HG03039 (cell line): ENCODE measurements around the gene NDNF.

ENCODE experiments used
- ATAC-seq: cut with Tn5 transposase; IDR thresholded peaks from one replicate; pipeline ENCODE4 v1.9.1; 2021; ENCODE audit warnings: mild to moderate bottlenecking, moderate library complexity; ENCODE audit not compliant: unreplicated experiment

NDNF gene

DNA sequence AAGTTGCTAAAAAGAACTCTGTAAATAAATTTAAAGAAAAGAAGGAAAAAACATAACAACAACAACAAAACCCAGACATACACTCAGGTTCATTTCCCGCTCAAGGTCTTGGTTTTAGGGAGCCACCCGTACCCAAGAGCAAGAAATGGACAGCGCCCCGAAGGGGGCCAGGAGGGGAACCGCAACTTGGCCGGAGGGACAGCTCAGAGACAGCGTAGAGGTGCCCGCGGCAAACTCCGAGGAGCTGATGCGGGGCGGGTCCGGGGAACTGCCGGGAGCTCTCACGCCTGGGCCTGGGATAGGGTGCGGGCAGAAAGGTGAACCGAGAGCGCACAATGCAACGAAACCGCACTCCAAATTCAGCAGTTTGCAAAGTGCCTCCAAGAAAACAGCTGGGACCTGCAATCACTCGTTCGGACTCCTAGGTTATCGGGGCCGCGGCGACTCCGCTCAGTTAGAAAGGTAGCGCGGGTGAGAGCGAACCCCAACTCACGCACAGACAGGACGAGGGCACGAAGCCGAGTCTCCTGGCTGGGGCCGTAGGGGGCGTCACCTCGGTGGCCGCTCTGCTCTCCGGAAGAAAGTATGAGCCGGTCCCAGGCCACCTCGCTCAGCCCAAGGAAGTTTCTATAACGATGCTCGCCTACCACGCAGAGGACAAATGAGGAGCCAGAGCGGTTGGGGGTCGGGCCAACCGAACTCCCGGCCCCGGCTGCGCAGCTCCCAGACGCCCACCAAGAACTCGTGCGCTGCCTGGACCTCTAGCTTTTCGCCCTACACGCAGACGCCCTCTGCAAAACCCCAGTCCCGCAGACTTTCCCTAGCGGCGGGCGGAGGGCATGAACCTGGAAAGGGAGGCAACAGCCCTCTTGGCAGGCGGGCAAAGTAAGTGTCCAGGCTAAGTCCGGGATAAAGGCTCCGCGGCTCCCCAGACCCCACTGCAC, 1.4 kb downstream of the NDNF start:
- ATAC-seq, result no peak

- no peak for ATAC-seq
Observed at GRCh38 chr4:121070274-121070673, 2.1 kb downstream of the NDNF start.

- ATAC-seq, result no peak
Observed at GRCh38 chr4:121069430-121069829, 2.9 kb downstream of the NDNF start.

DNA sequence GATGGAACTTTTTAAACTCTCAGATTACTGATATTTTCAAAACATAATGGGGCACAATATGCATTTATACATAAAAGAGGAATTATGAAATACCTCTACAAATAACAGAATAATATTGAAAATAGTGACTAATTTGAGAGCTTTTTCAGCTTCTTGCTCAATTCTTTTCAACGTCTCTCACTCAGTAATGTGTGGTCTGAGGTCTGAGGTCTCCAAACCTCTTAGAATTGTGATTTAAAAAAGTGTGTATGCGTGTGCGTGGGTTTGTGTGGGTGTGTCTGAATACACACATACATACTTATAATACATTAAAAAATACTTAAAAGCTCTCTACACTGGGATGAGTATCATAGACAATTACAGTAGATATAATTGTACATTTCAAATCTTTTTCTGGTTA, 7.9 kb downstream of the NDNF start:
- no peak for ATAC-seq

- ATAC-seq, result no peak
Observed at GRCh38 chr4:121062521-121062920, 9.8 kb downstream of the NDNF start.

- no peak for ATAC-seq
Observed at GRCh38 chr4:121061861-121062260, 10.5 kb downstream of the NDNF start.

- ATAC-seq, result no peak
Observed at GRCh38 chr4:121061215-121061614, 11.1 kb downstream of the NDNF start.

GRCh38 chr4:121057466-121057922, 14.8 kb downstream of the NDNF start:
- ATAC-seq, result no peak

- ATAC-seq, result no peak
Observed at GRCh38 chr4:121056066-121056465, 16.3 kb downstream of the NDNF start.

DNA sequence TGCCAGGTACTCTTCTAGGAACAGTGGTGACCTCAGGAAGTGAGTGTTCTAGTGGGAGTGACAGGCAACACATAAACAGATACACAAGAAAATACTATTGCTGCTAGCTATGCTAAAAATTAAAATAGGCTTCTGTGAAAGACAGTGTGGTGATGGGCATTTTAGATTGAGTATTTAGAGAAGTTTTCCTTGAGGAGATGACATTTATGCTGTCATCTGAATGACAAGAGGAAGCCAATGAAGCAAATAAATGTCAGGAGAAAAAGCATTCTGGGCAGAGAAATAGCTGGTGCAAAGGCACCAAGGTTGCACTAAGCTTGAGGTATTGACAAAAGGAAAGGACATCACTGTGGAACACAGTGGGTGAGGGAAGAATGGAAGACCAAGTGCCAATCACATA, 18.0 kb downstream of the NDNF start:
- no peak for ATAC-seq

GRCh38 chr4:121053601-121054143, 18.7 kb downstream of the NDNF start:
- ATAC-seq, result no peak

DNA sequence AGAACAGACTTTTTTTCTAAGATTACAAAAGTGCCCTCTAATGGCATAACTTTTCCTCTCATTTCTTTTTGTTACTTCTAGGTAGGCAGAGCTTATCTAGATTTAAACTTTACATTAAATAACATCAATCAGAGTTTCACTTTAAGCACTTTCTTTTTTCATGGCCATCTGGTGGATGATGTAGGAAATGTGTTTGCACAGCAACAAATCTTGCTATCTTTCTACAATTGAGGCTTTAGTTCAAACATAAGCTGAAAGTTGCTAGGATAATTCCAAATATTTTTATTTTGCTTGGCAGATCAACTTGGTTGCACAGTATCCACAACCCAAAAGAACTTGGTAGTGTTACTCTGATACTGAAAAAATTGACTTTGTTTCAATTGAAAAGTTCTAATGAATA, 22.0 kb downstream of the NDNF start:
- ATAC-seq, result no peak

GRCh38 chr4:121049072-121049599, 23.2 kb downstream of the NDNF start:
- no peak for ATAC-seq

DNA sequence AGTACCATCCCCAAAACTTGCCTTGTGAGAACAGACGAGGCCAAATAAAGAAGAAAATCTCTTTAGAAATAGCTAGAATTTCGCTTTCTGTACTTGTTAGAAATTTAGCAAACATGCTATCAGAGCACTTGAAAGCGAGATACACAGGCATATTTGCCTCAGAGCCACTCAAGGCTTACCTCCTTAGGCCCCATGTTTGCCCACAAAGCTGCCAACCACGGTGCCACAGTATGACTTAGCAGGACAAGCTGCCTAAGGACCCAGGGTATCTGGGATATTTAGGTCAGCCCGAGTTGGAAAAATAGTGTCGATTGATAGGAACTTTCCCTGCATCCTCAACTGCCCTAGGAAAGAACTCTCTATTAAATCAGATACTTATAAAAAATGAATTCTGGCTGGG, 24.2 kb downstream of the NDNF start:
- ATAC-seq, result no peak

DNA sequence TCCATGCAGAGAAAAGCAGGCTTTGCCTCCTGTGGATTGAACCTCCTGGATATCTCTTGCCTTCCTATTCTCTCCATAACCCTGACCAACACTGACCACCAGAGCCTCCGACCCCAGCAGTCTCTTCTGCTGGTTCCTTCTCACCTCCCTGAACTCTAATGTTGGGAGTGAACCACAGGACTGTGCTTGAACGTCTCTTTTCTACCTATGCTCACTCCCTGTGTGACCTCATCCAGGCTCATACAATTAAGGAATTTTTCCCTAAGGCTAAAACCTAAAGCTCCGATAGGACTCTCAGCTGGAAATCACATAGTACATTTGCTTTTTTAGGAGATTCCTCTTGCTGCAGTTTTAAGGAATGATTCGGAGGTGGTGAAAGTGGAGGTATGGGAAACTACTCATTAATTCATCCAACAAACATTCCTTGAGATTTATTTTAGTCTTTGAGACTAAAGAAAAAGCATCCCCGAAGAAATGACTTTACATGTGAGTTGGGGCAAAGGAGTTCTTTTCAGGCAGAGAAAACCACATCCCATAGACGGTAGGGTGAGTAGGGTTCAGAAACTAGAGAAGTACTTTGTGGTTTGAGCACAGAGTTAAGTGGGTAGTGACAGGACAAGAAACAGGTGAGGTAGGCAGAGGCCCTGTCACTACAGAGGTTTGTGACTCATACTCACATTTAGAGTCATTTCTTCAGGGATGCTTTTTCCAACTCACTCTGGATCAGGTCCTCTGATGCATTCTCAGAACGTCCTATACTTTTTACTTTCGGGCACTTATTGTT, 30.8 kb downstream of the NDNF start:
- ATAC-seq, result peak; percentile 99

DNA sequence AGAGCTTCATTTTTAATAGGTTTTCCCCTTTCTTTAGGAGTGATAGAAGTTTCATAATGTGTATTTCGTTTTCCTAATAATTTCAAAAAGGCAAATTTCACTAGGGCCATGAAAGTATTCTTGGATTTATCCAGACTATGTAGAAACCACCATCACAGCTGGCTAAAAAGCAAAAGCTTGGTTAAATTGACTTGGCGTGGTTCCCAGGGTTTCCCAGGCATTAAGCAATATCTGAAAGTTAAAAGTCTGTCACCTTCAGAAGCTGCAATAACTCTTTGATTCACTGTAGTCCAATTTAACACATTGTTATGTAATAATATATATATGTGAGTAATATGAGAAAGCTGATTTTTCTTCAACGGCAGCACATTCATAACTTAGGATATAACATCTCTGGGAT, 38.3 kb downstream of the NDNF start:
- ATAC-seq, result no peak

GRCh38 chr4:121030711-121031110, 41.6 kb downstream of the NDNF start:
- ATAC-seq, result no peak

- ATAC-seq, result no peak
Observed at GRCh38 chr4:121030131-121030530, 42.2 kb downstream of the NDNF start.

DNA sequence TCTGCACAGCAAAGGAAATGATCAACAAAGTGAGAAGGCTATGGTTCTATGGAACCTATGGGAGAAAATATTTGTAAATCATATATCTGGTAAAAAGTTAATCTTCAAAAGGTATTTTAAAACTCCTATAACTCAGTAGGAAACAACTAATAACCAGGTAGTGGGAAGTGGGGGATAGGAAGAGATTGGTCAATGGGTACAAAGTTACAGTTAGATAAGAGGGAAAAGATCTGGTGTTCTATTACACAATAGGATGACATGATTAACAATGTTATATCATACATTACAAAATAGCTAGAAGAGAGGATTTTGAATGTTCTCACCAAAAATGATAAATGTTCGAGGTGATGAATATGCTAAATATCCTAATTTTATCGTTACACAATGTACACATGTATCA, 46.3 kb downstream of the NDNF start:
- ATAC-seq, result no peak

- ATAC-seq, result no peak
Observed at GRCh38 chr4:121025540-121025939, 46.8 kb downstream of the NDNF start.

GRCh38 chr4:121018543-121018942, 53.8 kb downstream of the NDNF start:
- ATAC-seq, result no peak
